NK-92 (cell line): ENCODE results near the gene SYNDIG1.

Source experiments
- DNase-seq: peaks from one replicate; lab custom pipeline; 2025; ENCODE audit not compliant: unreplicated experiment; lab: John Stamatoyannopoulos, UW

SYNDIG1 gene

GRCh38 chr20:24670981-24671380, 201.6 kb downstream of the SYNDIG1 start:
- no peak for DNase-seq

- DNase-seq, result no peak
These were observed 202.9 kb downstream of the SYNDIG1 start for GRCh38 chr20:24672181-24672880.

GRCh38 chr20:24672886-24673677, 203.7 kb downstream of the SYNDIG1 start:
- no peak for DNase-seq

GRCh38 chr20:24673678-24674570, 204.5 kb downstream of the SYNDIG1 start:
- no peak for DNase-seq

GRCh38 chr20:24674921-24675605, 205.6 kb downstream of the SYNDIG1 start:
- DNase-seq, result no peak

- DNase-seq, result no peak
These were observed 206.4 kb downstream of the SYNDIG1 start for GRCh38 chr20:24675651-24676352.

GRCh38 chr20:24676353-24676977, 207.0 kb downstream of the SYNDIG1 start:
- DNase-seq, result no peak

GRCh38 chr20:24676978-24677370, 207.5 kb downstream of the SYNDIG1 start:
- DNase-seq, result no peak

- DNase-seq, result no peak
These were observed 208.3 kb downstream of the SYNDIG1 start for GRCh38 chr20:24677626-24678315.

- DNase-seq, result no peak
These were observed 209.1 kb downstream of the SYNDIG1 start for GRCh38 chr20:24678351-24679106.

- DNase-seq, result no peak
These were observed 210.1 kb downstream of the SYNDIG1 start for GRCh38 chr20:24679448-24680047.

GRCh38 chr20:24681634-24682495, 212.4 kb downstream of the SYNDIG1 start:
- no peak for DNase-seq

- no peak for DNase-seq
These were observed 213.1 kb downstream of the SYNDIG1 start for GRCh38 chr20:24682496-24682985.

GRCh38 chr20:24683676-24684075, 214.2 kb downstream of the SYNDIG1 start:
- DNase-seq, result no peak

- no peak for DNase-seq
These were observed 215.0 kb downstream of the SYNDIG1 start for GRCh38 chr20:24684421-24684871.

- DNase-seq, result no peak
These were observed 215.7 kb downstream of the SYNDIG1 start for GRCh38 chr20:24684956-24685691.
